Natural killer cell (primary cell): ENCODE measurements around the gene FAM83C. TPM values are rescaled to one million over a fixed set of nuclear protein-coding genes. Genes with fewer than 3 reads are reported as not detected.

Experiments used
- ATAC-seq, 3 donors: fragments of 150-1000 bp in 2 of 3; fragments of 200-7000 bp in 1 of 3; cut with Tn5 transposase; 1 replicate in 1 of 3; 2 replicates in 2 of 3; pipeline ENCODE4 v1.10.0; 2021; ENCODE audit warnings: mild to moderate bottlenecking in 2 of 3, moderate library complexity in 2 of 3
- DNase-seq, 2 donors: peaks; one replicate each; pipeline versions ENCODE4 v3.0.0 to v3.0.0-alpha.2; 2013 to 2021; ENCODE audit warnings: mixed read lengths in 1 of 2
- H3K27ac ChIP-seq: one replicate; pipeline ENCODE4 v1.5.1; 2013; ENCODE audit warnings: mild to moderate bottlenecking, low read length
- H3K27me3 ChIP-seq: one replicate; pipeline ENCODE4 v1.6.1; 2013; ENCODE audit warnings: low read length; ENCODE audit not compliant: control insufficient read depth, insufficient read depth
- H3K36me3 ChIP-seq: one replicate; pipeline ENCODE4 v1.6.1; 2013; ENCODE audit warnings: low read length; ENCODE audit not compliant: control insufficient read depth, insufficient read depth
- H3K4me1 ChIP-seq: one replicate; pipeline ENCODE4 v1.6.1; 2013; ENCODE audit warnings: low read length; ENCODE audit not compliant: control insufficient read depth, insufficient read depth
- H3K4me3 ChIP-seq: one replicate; pipeline ENCODE4 v1.5.1; 2013; ENCODE audit warnings: low read length
- H3K9me3 ChIP-seq: one replicate; pipeline ENCODE4 v1.6.1; 2013; ENCODE audit warnings: low read length; ENCODE audit not compliant: control insufficient read depth, insufficient read depth
- H3K27ac Mint-ChIP-seq, 2 donors: one replicate each; pipeline ENCODE4 v1.8.0; 2022; ENCODE audit warnings: mild to moderate bottlenecking in 2 of 2, mixed read lengths in 2 of 2, moderate library complexity in 1 of 2
- H3K27me3 Mint-ChIP-seq, 2 donors: one replicate each; pipeline ENCODE4 v1.8.0; 2022; ENCODE audit warnings: low read depth in 2 of 2, mixed read lengths in 2 of 2
- H3K36me3 Mint-ChIP-seq: one replicate; pipeline ENCODE4 v1.8.0; 2022; ENCODE audit warnings: mixed read lengths
- H3K4me1 Mint-ChIP-seq, 2 donors: one replicate each; pipeline ENCODE4 v1.8.0; 2022; ENCODE audit warnings: mixed read lengths in 2 of 2
- H3K4me3 Mint-ChIP-seq: one replicate; pipeline ENCODE4 v1.8.0; 2022; ENCODE audit warnings: mild to moderate bottlenecking, moderate library complexity, mixed read lengths
- H3K9me3 Mint-ChIP-seq, 2 donors: one replicate each; pipeline ENCODE4 v1.8.0; 2022; ENCODE audit warnings: mixed read lengths in 2 of 2
- CTCF ChIP-seq: fragments of 200-600 bp; IDR thresholded peaks from one replicate; pipeline ENCODE4 v1.8.0; 2022; ENCODE audit warnings: antibody characterized with exemption
- WGBS: methylation state at CpG from one replicate; pipeline ENCODE4 v1.1.7; 2013; ENCODE audit warnings: missing lambda C conversion rate; ENCODE audit not compliant: insufficient coverage; 5-methylcytosine and 5-hydroxymethylcytosine counted together
- intact Hi-C: fragments of 100-400 bp; cut with micrococcal nuclease; formaldehyde crosslinking; loops from one replicate; pipeline ENCODE4 v1.14.2; 2022
- total RNA-seq, 4 donors: library from RNA; stranded (reverse); fragments of 120-200 nt in 1 of 4; gene quantifications; one replicate each; pipeline versions ENCODE4 v1.2.3 to v1.2.4, GENCODE V29; 2013 to 2022

FAM83C gene
- total RNA-seq, 3 donors from 2014 or later (not counting 1 experiment from before 2014, with no cell fraction given), result not detected

- Histone ChIP-seq H3K27me3 (no peaks in the 10 kb centered on the region), H3K36me3 (peaks cover 4% of the 10 kb centered on the region), H3K9me3 (no peaks in the 10 kb centered on the region), H3K4me3 (no peak overlapping the region), H3K27ac (no peak overlapping the region), H3K4me1 (peaks cover 8% of the 10 kb centered on the region)
- H3K9me3 Mint-ChIP-seq, result no peaks in the 10 kb centered on the region
- peaks cover 0 to 6% of the 10 kb centered on the region in 2 donors for H3K27me3 Mint-ChIP-seq
- intact Hi-C loops, result no loop called here
- DNase-seq (no peak), ATAC-seq (peak in 1 of 3 donors; percentile 38)
- H3K36me3 Mint-ChIP-seq, result no peaks in the 10 kb centered on the region
- peaks cover 16 to 22% of the 10 kb centered on the region in 2 donors for H3K4me1 Mint-ChIP-seq
- H3K27ac Mint-ChIP-seq, result no peak overlapping the region
- no peak for TF ChIP-seq CTCF
- WGBS, result 78% methylated on average over 4 of the region's 5 CpGs
- no peak overlapping the region for H3K4me3 Mint-ChIP-seq
Measured at GRCh38 chr20:35238735-35239134, 53.5 kb downstream of the FAM83C start.

GRCh38 chr20:35238170-35238569, 54.1 kb downstream of the FAM83C start:
- no peak for DNase-seq
- intact Hi-C loops, result no loop called here
- H3K27ac ChIP-seq, result no peak overlapping the region
- H3K9me3 Mint-ChIP-seq, result no peaks in the 10 kb centered on the region
- TF ChIP-seq CTCF, result no peak
- H3K27me3 Mint-ChIP-seq, result peaks cover 0 to 6% of the 10 kb centered on the region in 2 donors
- no peak overlapping the region for H3K4me3 ChIP-seq
- peaks cover 16 to 22% of the 10 kb centered on the region in 2 donors for H3K4me1 Mint-ChIP-seq
- H3K27ac Mint-ChIP-seq, result no peak overlapping the region
- H3K27me3 ChIP-seq, result no peaks in the 10 kb centered on the region
- H3K4me3 Mint-ChIP-seq, result no peak overlapping the region
- 58% methylated on average over 4 of the region's 4 CpGs for WGBS
- H3K36me3 Mint-ChIP-seq, result no peaks in the 10 kb centered on the region
- peaks cover 4% of the 10 kb centered on the region for H3K36me3 ChIP-seq
- H3K4me1 ChIP-seq, result peaks cover 8% of the 10 kb centered on the region
- no peaks in the 10 kb centered on the region for H3K9me3 ChIP-seq
- no peak for ATAC-seq

- Mint-ChIP-seq H3K9me3 (no peaks in the 10 kb centered on the region), H3K27ac (no peak overlapping the region), H3K36me3 (no peaks in the 10 kb centered on the region), H3K27me3 (peaks cover 0 to 6% of the 10 kb centered on the region in 2 donors), H3K4me1 (peaks cover 16 to 22% of the 10 kb centered on the region in 2 donors), H3K4me3 (no peak overlapping the region)
- Histone ChIP-seq H3K36me3 (peaks cover 4% of the 10 kb centered on the region), H3K4me1 (peaks cover 8% of the 10 kb centered on the region), H3K4me3 (no peak overlapping the region), H3K9me3 (no peaks in the 10 kb centered on the region), H3K27me3 (no peaks in the 10 kb centered on the region), H3K27ac (no peak overlapping the region)
- DNase-seq, result no peak
- no peak for TF ChIP-seq CTCF
- intact Hi-C loops, result no loop called here
- no peak for ATAC-seq
Measured at GRCh38 chr20:35237486-35237885, 54.7 kb downstream of the FAM83C start.

GRCh38 chr20:35235881-35236280, 56.3 kb downstream of the FAM83C start:
- H3K36me3 ChIP-seq, result peaks cover 4% of the 10 kb centered on the region
- Mint-ChIP-seq H3K4me3 (no peak overlapping the region), H3K4me1 (peaks cover 16 to 21% of the 10 kb centered on the region in 2 donors), H3K27me3 (peaks cover 0 to 6% of the 10 kb centered on the region in 2 donors), H3K27ac (no peak overlapping the region), H3K36me3 (peaks cover 6% of the 10 kb centered on the region), H3K9me3 (no peaks in the 10 kb centered on the region)
- peaks cover 8% of the 10 kb centered on the region for H3K4me1 ChIP-seq
- H3K9me3 ChIP-seq, result no peaks in the 10 kb centered on the region
- no peak for TF ChIP-seq CTCF
- no peak overlapping the region for H3K4me3 ChIP-seq
- DNase-seq (no peak), ATAC-seq (no peak)
- intact Hi-C loops, result no loop called here
- H3K27ac ChIP-seq, result no peak overlapping the region
- no peaks in the 10 kb centered on the region for H3K27me3 ChIP-seq
- 88% methylated on average over 6 of the region's 6 CpGs for WGBS
